ENCODE results near the gene ZBTB37.
"Not testable (repeated sequence)": the region's sequence is repeated elsewhere in the genome, so short reads cannot be mapped to it uniquely, and the experiment has no call there.

The ZBTB37 gene

GRCh38 chr1:173861731-173862145 is 6.4 kb upstream of the ZBTB37 start:
- TF ChIP-seq CTCF (IDR thresholded peaks at IDR 0.05; ENCODE audit: borderline replicate concordance, insufficient read depth, low read depth, low read length) = no peak
- no peak overlapping the region for H3K4me3 ChIP-seq (ENCODE audit: low read depth, low read length)

GRCh38 chr1:173862146-173862768 is 5.9 kb upstream of the ZBTB37 start:
- H3K4me3 ChIP-seq (ENCODE audit: low read depth, low read length) = not testable (repeated sequence)

GRCh38 chr1:173862769-173863223 is 5.4 kb upstream of the ZBTB37 start:
- no peak for TF ChIP-seq CTCF (IDR thresholded peaks at IDR 0.05; ENCODE audit: borderline replicate concordance, insufficient read depth, low read depth, low read length)
- no peak overlapping the region for H3K4me3 ChIP-seq (ENCODE audit: low read depth, low read length)

- TF ChIP-seq CTCF (IDR thresholded peaks at IDR 0.05; ENCODE audit: borderline replicate concordance, insufficient read depth, low read depth, low read length) = no peak
- H3K4me3 ChIP-seq (ENCODE audit: low read depth, low read length) = no peak overlapping the region
These were observed 4.7 kb upstream of the ZBTB37 start for GRCh38 chr1:173863224-173864161.

GRCh38 chr1:173864179-173864867 is 3.9 kb upstream of the ZBTB37 start:
- peak overlapping the region; percentile 82 for H3K4me3 ChIP-seq (ENCODE audit: low read depth, low read length)
- no peak for TF ChIP-seq CTCF (IDR thresholded peaks at IDR 0.05; ENCODE audit: borderline replicate concordance, insufficient read depth, low read depth, low read length)

GRCh38 chr1:173865468-173866164 is 2.6 kb upstream of the ZBTB37 start:
- peak overlapping the region; percentile 82 for H3K4me3 ChIP-seq (ENCODE audit: low read depth, low read length)
- TF ChIP-seq CTCF (IDR thresholded peaks at IDR 0.05; ENCODE audit: borderline replicate concordance, insufficient read depth, low read depth, low read length) = no peak
